Cardiac ventricle fibroblast (primary cell): Measurements from ENCODE around the gene TRIB2. TPM values are rescaled to one million over a fixed set of nuclear protein-coding genes. Genes with fewer than 3 reads are reported as not detected.

Experiments
- total RNA-seq: library from RNA; depleted of rRNA; stranded (reverse); fragments of >200 nt; gene quantifications from 2 replicates; pipeline ENCODE4 v1.2.3, GENCODE V29; 2015

The TRIB2 gene
- total RNA-seq: 49.5 and 85.8 TPM in 2 replicates

GRCh38 chr2:12716282-12717190 lies at the start of gene TRIB2:
TSS of gene TRIB2 (plus strand) at chr2:12716936. CDS start at chr2:12718308, 1,372 bp downstream.

